Measurements from ENCODE around the gene PNPLA1.
"Not testable (repeated sequence)": the region's sequence is repeated elsewhere in the genome, so short reads cannot be mapped to it uniquely, and the experiment has no call there.

PNPLA1 gene

DNA sequence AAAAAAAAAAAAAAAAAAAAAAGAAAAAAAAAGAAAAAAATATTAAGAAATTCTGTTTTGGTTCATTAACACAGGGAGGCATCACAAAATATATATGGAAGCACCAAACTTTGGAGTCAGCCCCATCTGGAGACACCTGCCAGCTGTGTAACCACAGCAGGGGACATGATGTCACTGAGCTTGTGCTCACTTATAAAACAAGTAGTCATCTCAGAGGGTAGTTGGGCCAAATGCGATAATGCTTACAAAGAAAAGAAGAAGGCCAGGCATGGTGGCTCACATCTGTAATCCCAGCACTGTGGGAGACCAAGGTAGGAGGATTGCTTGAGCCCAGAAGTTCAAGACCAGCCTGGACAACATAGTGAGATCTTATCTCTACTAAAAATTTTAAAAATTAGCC, 68.0 kb downstream of the PNPLA1 start:
- DNase-seq = no peak

DNA sequence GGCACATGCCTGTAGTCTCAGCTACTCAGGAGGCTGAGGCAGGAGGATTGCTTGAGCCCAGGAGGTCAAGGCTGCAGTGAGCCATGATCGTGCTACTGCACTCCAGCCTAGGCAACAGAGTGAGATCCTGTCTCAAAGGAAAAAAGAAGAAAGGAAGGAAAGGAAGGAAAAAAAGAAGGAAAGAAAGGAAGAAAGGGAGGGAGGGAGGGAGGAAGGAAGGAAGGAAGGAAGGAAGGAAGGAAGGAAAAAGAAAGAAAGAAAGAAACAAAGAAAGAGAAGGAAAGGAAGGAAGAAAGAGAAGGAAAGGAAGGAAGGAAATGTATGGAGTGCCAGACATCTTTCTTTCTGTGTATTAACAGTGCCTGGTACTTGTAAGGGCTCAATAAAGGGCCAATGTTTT, 68.4 kb downstream of the PNPLA1 start:
- not testable (repeated sequence) for DNase-seq

DNA sequence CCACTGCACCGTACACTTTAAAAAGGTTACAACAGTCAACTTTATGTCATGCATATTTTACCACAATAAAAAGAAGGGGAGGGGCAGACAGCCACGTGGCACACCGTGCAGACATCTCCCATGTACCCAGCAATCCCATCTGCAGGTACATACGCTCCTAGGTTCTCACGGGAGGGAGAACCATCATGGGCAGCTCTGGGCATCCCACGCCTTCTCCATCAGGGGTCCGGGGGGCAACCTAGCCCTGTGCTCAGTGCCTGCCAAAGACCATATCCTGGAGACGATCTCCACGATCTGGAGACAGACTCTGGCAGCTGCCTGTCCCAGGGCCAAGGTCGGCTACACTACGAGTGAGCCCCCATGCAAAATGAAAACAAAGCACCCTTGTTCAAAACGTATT, 69.3 kb downstream of the PNPLA1 start:
- DNase-seq = no peak

DNA sequence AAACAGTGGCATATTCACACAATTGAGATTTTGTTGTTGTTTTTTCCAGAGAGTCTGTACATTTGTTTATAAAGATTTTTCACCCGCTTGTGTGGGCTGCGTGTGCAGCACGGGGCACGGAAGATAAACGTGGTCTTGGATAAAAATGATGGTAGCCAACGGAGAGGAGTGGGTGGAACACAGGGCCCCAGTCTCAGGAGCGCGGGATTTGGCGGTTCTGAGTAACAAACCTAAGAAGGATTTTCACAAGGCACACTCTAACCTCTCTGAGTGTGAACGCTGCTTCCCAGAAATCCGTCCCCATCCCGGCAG, 70.4 kb downstream of the PNPLA1 start:
- DNase-seq = no peak

DNA sequence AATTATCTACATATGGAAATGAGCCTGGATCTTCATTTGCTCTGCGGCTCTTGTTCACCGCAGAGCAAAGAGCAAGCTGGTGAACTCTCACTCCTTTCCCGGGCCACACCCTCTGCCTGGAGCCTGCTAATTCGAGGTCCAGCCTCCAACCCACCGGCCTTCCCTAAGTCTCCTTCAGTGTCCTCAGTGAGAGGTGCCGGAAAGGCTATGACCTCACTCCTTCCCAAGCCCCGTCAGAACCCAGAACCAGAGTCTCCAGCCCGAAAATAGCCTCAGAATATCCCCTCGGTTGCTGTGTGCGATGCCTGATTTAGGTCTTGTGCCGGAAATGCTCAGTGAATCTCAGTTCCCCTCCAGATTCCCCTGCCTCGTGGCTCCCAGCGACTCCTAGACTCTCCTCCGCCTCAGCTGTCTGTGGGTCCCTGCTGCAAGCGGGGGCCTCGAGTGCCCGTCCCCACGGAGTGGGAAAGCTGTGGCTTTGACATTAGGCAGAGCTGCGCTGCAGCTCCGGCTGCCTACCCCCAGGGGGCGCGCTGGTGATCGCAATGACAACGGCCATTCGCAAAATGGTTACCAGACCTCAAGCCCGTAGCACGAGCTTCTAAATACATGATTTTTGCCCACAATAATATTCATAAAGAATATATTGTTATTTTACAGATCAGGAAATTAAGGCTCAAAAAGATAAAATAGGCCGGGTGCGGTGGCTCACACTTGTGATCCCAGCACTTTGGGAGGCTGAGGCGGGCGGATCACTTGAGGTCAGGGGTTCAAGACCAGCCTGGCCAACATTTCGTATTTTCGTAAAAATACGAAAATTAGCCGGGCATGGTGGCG, 71.0 kb downstream of the PNPLA1 start:
- DNase-seq = peak; percentile 70

DNA sequence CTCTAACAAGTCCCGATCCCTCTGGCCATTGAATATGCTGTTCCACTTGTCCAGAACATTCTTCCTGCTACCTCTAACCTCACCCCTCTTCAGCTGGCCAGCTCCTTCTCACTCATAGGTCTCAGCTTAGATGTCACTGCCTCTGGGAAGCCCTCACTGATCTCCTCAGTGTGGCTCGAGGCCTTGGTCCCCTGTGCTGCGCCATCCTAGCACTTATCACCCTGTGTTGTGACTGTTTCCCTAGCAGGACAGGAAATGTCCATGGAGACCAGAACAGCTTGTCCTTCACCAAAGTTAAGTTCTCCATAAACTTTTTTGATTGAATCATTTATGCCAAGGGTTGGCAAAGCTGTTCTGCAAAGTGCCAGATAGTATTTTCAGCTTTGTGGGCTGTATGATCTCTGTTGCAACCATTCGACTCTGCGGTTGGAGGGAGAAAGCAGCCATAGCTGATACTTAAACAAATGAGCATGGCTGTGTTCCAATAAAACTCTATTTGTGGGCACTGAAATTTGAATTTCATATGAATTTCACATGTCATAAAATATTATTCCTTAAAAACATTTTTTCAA, 73.3 kb downstream of the PNPLA1 start:
- DNase-seq = no peak

DNA sequence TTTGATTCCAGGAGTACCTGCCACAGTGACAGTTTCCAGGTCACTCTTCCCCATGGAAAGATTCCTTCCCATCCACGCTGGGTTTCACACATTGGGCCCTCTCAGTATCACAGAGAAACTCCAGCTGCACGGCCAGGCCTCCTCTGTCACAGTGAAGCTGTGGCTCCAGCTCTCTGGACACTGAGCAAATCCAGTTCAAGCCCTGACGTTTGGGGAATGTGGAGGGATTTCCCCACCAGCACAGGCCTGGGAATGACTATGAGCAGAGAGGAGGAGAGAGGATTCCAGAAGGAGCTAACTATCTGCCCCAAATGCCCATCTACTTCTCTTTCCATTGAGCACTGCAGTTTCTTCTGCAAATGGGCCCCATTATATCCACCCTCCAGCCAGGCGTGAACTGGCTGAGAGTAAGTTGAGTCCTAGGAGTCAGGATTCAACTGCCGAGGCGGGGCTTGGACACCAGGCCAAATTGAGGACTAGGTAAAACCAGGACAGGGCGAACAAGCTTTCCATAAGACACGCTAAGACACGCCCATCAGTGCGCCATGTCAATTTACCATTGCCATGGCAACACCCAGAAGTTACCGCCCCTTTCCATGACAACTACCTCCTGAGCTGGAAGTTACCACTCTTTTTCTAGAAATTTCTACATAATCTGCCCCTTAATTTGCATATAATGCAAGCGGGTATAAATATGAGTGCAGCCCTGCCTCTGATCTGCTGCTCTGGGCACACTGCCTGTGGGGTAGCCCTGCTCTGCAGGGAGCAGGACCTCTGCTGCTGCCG, 76.0 kb downstream of the PNPLA1 start:
- peak; percentile 60 for DNase-seq

DNA sequence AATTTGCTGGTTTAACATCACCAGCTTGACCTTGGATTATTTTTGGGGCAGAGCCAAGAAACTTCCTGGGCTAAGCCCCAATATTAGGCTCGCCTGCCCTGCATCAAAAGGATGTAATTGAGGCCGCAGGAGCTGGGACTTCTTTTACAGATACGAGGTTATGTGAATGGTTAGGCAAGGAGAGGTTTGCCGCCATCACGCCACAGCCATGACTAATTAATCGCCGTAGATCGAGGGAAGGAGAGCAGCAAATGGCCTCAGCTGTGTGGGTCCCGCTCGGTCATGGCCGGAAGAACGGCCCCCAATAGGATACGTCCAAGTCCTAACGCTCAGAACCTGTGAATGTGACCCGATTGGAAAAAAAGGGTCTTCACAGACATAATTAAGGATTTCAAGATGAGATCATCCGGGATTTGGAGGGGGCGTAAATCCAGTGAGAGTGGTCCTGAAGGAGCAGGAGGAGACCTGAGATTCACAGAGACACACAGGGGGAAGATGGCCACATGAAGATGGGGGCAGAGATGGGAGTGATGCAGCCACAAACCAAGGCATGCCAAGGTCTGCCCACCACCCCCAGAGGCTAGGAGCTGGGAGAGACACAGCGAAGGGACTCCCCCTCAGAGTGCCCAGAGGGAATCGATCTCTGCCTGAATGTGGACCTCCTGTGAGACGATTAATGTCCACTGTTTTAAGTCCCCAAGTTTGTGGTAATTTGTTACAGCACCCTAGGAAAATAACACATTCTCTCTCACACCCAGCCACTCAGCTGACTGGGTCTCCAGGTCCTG, 76.8 kb downstream of the PNPLA1 start:
- no peak for DNase-seq

DNA sequence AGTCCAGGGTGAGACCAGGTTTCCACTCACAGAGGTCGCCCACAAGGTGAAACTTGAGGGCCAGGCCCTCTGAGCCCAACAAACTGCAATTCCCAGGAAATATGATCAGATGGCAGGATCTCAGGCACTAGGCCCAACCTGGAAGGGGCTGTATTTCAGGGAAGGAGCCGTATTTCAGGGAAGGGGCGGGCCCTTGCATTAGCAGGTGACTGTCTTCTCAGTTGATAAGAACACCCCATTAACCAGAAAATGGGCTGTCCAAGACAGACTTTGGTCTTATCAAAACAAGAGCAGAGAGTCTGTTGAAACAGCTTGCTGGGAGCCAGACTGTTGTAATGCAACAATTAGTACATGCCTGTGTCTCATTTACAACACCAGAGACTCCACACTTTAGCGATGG, 77.8 kb downstream of the PNPLA1 start:
- DNase-seq = peak; percentile 99

DNA sequence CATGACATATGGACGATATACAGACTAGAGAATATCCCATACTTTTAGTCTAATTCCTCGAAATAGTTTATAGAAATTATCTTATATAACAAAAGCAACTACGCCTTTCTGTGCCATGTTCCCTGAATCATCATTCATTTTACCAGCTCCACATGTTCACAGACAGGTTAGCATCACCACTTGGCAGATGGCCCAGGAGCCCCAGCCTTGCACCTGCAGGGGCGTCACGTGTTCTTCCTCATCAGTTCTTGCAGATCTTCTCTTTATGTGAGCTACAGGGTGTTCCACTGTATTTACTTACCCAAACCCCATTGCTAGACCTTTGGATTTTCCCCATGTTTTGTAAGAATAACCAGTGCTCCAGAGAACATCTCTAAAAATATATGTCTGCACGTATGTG, 79.4 kb downstream of the PNPLA1 start:
- DNase-seq = peak; percentile 68

DNA sequence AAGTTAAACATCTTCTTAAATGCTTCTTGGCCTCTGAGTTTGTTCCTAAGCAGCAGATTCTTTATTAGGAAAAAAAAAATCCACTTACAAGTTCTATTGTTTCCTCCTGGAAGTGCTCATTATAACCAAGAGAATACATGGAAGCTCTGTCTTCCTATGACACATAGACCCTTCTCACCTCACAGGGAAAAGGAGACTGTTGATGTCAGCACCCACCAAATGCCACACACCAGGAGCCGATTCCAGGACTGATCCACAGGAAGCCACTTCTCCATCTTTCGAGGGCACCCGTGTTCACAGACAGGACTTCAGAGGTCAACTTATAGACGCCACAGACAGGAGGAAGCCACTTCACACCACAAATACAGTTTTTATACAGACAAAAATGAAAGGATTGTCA, 80.2 kb downstream of the PNPLA1 start:
- no peak for DNase-seq

DNA sequence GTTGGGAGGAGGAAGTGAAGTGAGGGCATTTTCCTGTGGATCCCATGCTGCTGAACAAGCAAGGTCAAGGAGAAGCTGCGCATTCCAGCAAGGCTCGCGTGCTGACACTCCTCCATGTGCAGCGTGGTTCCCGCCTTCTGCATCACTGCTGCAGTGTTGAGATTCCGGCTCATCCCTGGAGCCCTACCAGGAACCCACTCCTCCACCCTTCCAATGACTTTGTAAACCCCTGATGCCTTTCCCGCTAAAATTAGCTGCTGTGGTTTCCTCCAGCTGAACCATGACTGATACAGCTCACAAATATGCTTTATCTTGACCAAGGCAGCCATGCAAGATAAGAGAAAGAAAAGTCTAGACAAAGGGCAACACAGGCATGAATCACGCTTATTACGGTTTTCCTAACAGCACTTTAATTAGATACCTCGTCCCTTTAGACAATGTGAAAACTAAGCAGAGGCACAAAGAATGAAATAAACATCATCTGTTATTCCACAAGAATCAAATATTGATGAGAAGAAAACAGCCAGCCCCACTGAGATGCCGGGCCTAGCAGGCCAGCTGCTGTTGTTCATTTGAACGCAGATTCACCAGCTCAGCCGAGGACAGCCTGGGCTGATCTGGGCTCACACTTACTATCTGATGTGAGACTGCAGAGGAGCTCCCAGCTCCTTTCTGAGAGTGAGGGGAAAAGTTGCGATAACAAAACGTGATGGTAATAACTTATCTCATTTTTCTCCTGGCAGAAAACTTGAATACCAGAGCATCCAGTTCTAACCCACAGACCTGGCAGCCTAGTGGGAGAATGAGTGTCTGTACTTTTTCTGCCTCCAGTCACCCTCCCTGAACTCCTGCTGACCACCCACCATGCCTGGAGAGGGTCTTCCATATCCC, 81.1 kb downstream of the PNPLA1 start:
- DNase-seq = peak; percentile 91

DNA sequence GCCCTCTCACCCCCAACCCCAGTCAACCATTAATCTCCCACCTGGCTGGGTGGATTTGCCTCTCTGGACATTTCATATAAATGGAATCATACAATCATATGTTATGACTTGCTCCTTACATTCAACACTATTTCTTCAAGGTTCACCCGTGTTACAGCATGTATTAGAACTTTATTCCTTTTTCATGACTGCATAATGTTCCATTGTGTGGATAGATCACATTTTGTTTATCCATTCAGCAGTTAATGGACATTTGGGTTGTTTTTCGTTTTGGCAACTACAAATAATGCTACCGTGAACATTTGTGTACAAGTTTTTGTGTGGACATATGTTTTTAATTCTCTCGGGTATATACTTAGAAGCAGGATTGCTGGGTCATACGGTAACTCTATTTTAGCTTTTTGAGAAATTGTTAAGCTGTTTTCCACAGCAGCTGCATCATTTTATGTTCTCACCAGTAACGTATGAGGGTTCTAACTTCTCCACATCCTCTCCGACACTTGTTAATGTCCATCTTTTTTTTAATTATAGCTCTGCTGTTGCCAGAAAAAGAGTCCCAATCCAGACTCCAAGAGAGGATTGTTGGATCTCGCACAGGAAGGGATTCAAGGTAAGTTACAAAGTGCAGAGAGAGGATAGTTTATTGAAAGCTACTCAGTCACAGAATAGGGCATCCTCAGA, 82.8 kb downstream of the PNPLA1 start:
- DNase-seq = no peak

DNA sequence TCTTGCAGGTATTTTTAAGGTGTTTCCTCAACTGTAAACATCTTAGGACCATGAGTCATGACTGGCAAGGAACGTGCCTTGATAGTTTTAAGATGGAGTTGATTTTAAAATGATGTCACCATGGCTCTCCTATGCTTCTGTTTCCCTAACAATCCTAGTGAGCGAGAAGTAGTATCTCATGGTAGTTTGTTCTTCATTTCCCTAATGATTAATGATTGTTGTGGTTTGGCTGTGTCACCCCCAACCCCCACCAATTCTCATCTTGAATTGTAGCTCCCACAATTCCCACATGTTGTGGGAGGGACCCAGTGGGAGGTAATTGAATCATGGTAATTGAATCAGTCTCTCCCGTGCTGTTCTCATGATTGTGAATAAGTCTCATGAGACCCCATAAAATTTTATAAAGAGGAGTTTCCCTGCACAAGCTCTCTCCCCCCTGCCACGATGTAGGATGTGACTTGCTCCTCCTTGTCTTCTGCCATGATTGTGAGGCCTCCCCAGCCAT, 83.6 kb downstream of the PNPLA1 start:
- no peak for DNase-seq

DNA sequence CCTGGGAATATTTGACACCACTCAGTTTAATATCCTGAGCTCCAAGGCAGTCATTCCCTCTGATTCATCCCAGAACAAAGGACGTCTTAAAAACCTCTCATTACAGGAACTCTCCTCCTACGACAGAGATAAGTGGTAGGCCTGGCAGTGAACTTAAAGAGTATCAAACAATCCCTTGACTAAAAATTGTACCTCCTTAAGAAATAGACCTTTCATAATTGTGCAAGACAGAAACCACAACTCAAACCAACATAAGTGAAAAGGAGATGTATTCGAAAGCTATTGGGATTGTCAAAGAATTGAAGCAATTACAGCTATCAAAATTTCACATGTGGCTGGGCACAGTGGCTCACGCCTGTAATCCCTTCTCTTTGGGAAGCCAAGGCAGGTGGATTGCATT, 86.0 kb downstream of the PNPLA1 start:
- DNase-seq = no peak

DNA sequence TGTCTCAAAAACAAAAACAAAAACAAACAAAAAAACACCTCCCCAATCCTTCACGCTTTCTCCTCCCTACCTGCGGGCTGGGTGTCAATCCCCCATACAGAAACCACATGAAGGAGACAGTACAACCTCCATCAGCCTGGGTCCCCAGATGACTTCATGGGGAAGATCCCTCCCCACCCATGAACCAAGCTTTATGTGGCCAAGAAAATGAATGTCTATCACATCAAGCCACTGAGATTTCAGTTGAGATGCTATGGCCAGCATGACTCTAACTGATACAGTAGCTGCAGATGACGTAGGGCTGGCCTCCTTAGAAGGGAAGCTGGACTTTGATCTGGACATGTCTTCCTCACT, 88.0 kb downstream of the PNPLA1 start:
- no peak for DNase-seq
